ENCODE results near the gene APBB1IP. TPM values are rescaled to one million over a fixed set of nuclear protein-coding genes. Genes with fewer than 3 reads are reported as not detected.
"Not testable (repeated sequence)": the region's sequence is repeated elsewhere in the genome, so short reads cannot be mapped to it uniquely, and the experiment has no call there.

The APBB1IP gene
- total RNA-seq, 2 experiments from 2014 or later = 75.9 to 76.0 TPM

GRCh38 chr10:26490367-26490766 lies 52.2 kb downstream of the APBB1IP start:
- H3K27me3 Mint-ChIP-seq (ENCODE audit: low read depth); POLR2A ChIA-PET; H3K4me3 Mint-ChIP-seq; DNase-seq; H3K9me3 Mint-ChIP-seq (ENCODE audit: insufficient read depth); ATAC-seq; H3K27ac Mint-ChIP-seq: not testable (repeated sequence)
- CTCF ChIA-PET = interaction anchor here (0.8 to 1.6 kb wide), 3 partner anchors 9 to 24 kb away, joined by 3 to 6 read pairs (median 3); no protein-coding TSS in a partner anchor
- H3K4me1 Mint-ChIP-seq (ENCODE audit: low read depth) = peaks cover 41% of the 10 kb centered on the region
- H3K36me3 Mint-ChIP-seq (ENCODE audit: low read depth) = peaks cover 61% of the 10 kb centered on the region

DNA sequence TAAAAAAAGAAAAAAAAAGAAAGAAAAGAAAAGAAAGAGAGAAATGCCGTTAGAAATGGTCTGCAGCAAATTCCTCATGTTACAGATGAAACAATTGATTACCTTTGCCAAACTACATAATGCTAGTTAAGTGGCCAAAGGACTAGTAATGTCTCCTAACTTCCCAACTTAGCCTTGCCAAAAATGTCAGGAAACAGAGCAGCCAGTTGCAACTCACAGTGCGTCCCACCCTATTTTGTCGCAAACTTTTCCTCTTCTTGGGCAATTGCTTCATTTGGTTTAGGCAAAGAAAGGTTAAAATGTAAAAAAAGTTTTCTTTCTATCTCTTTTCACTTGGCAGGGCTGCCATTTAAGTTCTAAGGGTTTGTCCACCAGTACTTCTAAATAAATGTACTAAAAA lies 53.1 kb downstream of the APBB1IP start:
- ATAC-seq (no peak), DNase-seq (no peak)
- Mint-ChIP-seq H3K4me1 (ENCODE audit: low read depth) (peaks cover 38% of the 10 kb centered on the region), H3K27ac (no peak overlapping the region), H3K4me3 (no peak overlapping the region), H3K27me3 (ENCODE audit: low read depth) (no peaks in the 10 kb centered on the region), H3K9me3 (ENCODE audit: insufficient read depth) (no peaks in the 10 kb centered on the region), H3K36me3 (ENCODE audit: low read depth) (peaks cover 61% of the 10 kb centered on the region)
- ChIA-PET CTCF (interaction anchor here (0.8 to 0.9 kb wide), 2 partner anchors 8 to 370 kb away, joined by 3 read pairs; no protein-coding TSS in a partner anchor), POLR2A (no interaction called here)

DNA sequence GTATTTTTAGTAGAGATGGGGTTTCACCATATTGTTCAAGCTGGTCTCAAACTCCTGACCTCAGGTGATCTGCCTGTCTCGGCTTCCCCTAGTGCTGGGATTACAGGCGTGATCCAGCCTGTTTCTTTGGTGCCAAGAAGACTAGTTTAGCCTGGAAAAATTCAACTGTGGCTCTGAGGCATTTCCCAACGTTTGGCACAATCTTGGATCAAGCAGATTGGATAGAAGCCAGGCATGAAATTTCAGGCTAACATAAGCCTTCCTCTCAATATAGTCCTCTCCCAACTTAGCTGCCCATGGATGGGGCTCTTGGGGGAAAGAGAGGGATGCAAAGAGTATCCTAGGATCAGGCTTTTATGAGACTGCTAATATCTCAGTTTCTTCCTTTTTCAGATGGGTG lies 53.8 kb downstream of the APBB1IP start:
- no peak for DNase-seq
- Mint-ChIP-seq H3K27ac (no peak overlapping the region), H3K36me3 (ENCODE audit: low read depth) (peaks cover 66% of the 10 kb centered on the region), H3K9me3 (ENCODE audit: insufficient read depth) (no peaks in the 10 kb centered on the region), H3K4me3 (no peak overlapping the region), H3K27me3 (ENCODE audit: low read depth) (no peaks in the 10 kb centered on the region), H3K4me1 (ENCODE audit: low read depth) (peaks cover 31% of the 10 kb centered on the region)
- ChIA-PET POLR2A (no interaction called here), CTCF (interaction anchor here (0.9 kb wide), 1 partner anchor 370 kb away, joined by 3 read pairs; no protein-coding TSS in a partner anchor)
- no peak for ATAC-seq

- POLR2A ChIA-PET; H3K27me3 Mint-ChIP-seq (ENCODE audit: low read depth): not testable (repeated sequence)
Measured at GRCh38 chr10:26492725-26493124, 54.6 kb downstream of the APBB1IP start.

DNA sequence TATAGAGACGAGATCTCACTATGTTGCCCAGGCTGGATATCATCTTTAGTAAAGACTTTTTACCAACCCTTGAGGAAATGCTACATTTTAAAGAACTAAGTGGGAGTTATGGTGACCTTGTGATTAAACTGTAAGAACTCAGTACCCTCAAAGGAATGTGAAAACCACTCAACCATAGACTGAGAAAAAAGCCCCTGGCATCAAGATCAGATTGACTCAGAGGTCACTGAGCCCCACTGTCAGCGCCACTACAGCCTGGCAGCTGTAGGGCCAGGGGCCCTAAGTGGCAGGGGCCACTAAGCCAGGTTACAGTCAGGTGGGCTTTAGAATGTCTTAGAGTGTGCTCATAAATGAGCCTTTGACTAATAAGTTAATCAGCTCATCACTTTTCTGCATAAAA lies 55.9 kb downstream of the APBB1IP start:
- DNase-seq = no peak
- Mint-ChIP-seq H3K9me3 (ENCODE audit: insufficient read depth) (no peaks in the 10 kb centered on the region), H3K4me3 (no peak overlapping the region), H3K27ac (no peak overlapping the region), H3K36me3 (ENCODE audit: low read depth) (peaks cover 73% of the 10 kb centered on the region), H3K27me3 (ENCODE audit: low read depth) (no peaks in the 10 kb centered on the region), H3K4me1 (ENCODE audit: low read depth) (peaks cover 14% of the 10 kb centered on the region)
- CTCF ChIA-PET = interaction anchor here (0.9 kb wide), 1 partner anchor 44 kb away, joined by 3 read pairs; no protein-coding TSS in a partner anchor
- no peak for ATAC-seq
- POLR2A ChIA-PET = no interaction called here

More at GRCh38 chr10:26492725-26493124, 54.6 kb downstream of the APBB1IP start:
- ATAC-seq; H3K9me3 Mint-ChIP-seq (ENCODE audit: insufficient read depth); H3K27ac Mint-ChIP-seq; H3K4me3 Mint-ChIP-seq; CTCF ChIA-PET; DNase-seq: not testable (repeated sequence)
- peaks cover 23% of the 10 kb centered on the region for H3K4me1 Mint-ChIP-seq (ENCODE audit: low read depth)
- peaks cover 72% of the 10 kb centered on the region for H3K36me3 Mint-ChIP-seq (ENCODE audit: low read depth)

GRCh38 chr10:26499426-26499825 lies 61.3 kb downstream of the APBB1IP start:
- Mint-ChIP-seq H3K27me3 (ENCODE audit: low read depth) (no peaks in the 10 kb centered on the region), H3K27ac (no peak overlapping the region), H3K4me1 (ENCODE audit: low read depth) (peaks cover 12% of the 10 kb centered on the region), H3K9me3 (ENCODE audit: insufficient read depth) (no peaks in the 10 kb centered on the region), H3K36me3 (ENCODE audit: low read depth) (peaks cover 76% of the 10 kb centered on the region), H3K4me3 (no peak overlapping the region)
- ChIA-PET CTCF (interaction anchor here (1.0 to 1.5 kb wide), 2 partner anchors 9 to 164 kb away, joined by 3 read pairs; no protein-coding TSS in a partner anchor), POLR2A (no interaction called here)
- ATAC-seq (no peak), DNase-seq (no peak)

- Mint-ChIP-seq H3K4me3 (no peak overlapping the region), H3K27ac (no peak overlapping the region), H3K36me3 (ENCODE audit: low read depth) (peaks cover 72% of the 10 kb centered on the region), H3K9me3 (ENCODE audit: insufficient read depth) (no peaks in the 10 kb centered on the region), H3K27me3 (ENCODE audit: low read depth) (no peaks in the 10 kb centered on the region), H3K4me1 (ENCODE audit: low read depth) (peaks cover 5% of the 10 kb centered on the region)
- CTCF ChIA-PET = interaction anchor here (1.4 to 2.4 kb wide), 5 partner anchors 13 to 168 kb away, joined by 3 to 12 read pairs (median 5); no protein-coding TSS in a partner anchor
- DNase-seq = no peak
- POLR2A ChIA-PET = no interaction called here
- ATAC-seq = no peak
Measured at GRCh38 chr10:26502986-26503385, 64.8 kb downstream of the APBB1IP start.

- Mint-ChIP-seq H3K27ac (peak overlapping the region; percentile 39), H3K4me1 (ENCODE audit: low read depth) (peaks cover 5% of the 10 kb centered on the region), H3K4me3 (no peak overlapping the region), H3K27me3 (ENCODE audit: low read depth) (no peaks in the 10 kb centered on the region), H3K9me3 (ENCODE audit: insufficient read depth) (no peaks in the 10 kb centered on the region), H3K36me3 (ENCODE audit: low read depth) (peaks cover 71% of the 10 kb centered on the region)
- ChIA-PET CTCF (interaction anchor here (0.8 to 2.4 kb wide), 7 partner anchors 14 to 182 kb away, joined by 3 to 12 read pairs (median 5); no protein-coding TSS in a partner anchor), POLR2A (no interaction called here)
- no peak for ATAC-seq
- DNase-seq = peak; percentile 36
Measured at GRCh38 chr10:26503911-26504310, 65.8 kb downstream of the APBB1IP start.

GRCh38 chr10:26504429-26504828 lies 66.3 kb downstream of the APBB1IP start:
- H3K27me3 Mint-ChIP-seq (ENCODE audit: low read depth); DNase-seq; H3K4me3 Mint-ChIP-seq; POLR2A ChIA-PET; H3K4me1 Mint-ChIP-seq (ENCODE audit: low read depth); H3K9me3 Mint-ChIP-seq (ENCODE audit: insufficient read depth); ATAC-seq; H3K27ac Mint-ChIP-seq: not testable (repeated sequence)
- CTCF ChIA-PET = interaction anchor here (1.4 to 2.4 kb wide), 5 partner anchors 16 to 169 kb away, joined by 3 to 12 read pairs (median 5); no protein-coding TSS in a partner anchor
- peaks cover 75% of the 10 kb centered on the region for H3K36me3 Mint-ChIP-seq (ENCODE audit: low read depth)

- CTCF ChIA-PET = no interaction called here
- POLR2A ChIA-PET = no interaction called here
- H3K27ac Mint-ChIP-seq = peak overlapping the region; percentile 11
- H3K4me1 Mint-ChIP-seq (ENCODE audit: low read depth) = peaks cover 5% of the 10 kb centered on the region
- no peaks in the 10 kb centered on the region for H3K27me3 Mint-ChIP-seq (ENCODE audit: low read depth)
- peaks cover 76% of the 10 kb centered on the region for H3K36me3 Mint-ChIP-seq (ENCODE audit: low read depth)
- no peak for DNase-seq
- no peak overlapping the region for H3K4me3 Mint-ChIP-seq
- H3K9me3 Mint-ChIP-seq (ENCODE audit: insufficient read depth) = no peaks in the 10 kb centered on the region
- no peak for ATAC-seq
Measured at GRCh38 chr10:26505491-26505890, 67.3 kb downstream of the APBB1IP start.

DNA sequence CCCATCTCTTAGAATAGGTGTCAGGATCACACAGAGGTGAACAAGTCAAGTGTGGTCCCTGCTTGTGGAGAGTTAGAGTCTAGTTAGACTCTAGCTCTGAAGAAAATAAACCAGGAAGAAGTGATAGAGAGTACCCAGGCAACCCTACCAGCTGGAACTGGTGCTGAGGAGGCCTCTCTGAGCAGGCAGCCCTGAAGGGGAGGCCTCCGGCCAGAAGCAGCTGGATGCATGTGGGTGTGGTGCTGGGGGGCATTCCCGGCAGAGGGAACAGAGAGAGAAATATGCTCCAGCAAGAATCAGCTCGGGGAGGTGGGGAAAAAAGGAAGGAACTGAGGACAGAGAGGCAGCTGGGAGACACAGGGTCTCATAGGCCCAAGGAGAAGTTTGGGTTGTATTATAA lies 68.6 kb downstream of the APBB1IP start:
- no peaks in the 10 kb centered on the region for H3K9me3 Mint-ChIP-seq (ENCODE audit: insufficient read depth)
- CTCF ChIA-PET = no interaction called here
- H3K4me1 Mint-ChIP-seq (ENCODE audit: low read depth) = peaks cover 5% of the 10 kb centered on the region
- ATAC-seq (no peak), DNase-seq (no peak)
- H3K4me3 Mint-ChIP-seq = no peak overlapping the region
- peak overlapping the region; percentile 40 for H3K27ac Mint-ChIP-seq
- peaks cover 76% of the 10 kb centered on the region for H3K36me3 Mint-ChIP-seq (ENCODE audit: low read depth)
- no peaks in the 10 kb centered on the region for H3K27me3 Mint-ChIP-seq (ENCODE audit: low read depth)
- POLR2A ChIA-PET = no interaction called here

- peaks cover 78% of the 10 kb centered on the region for H3K36me3 Mint-ChIP-seq (ENCODE audit: low read depth)
- H3K4me1 Mint-ChIP-seq (ENCODE audit: low read depth) = peaks cover 5% of the 10 kb centered on the region
- H3K9me3 Mint-ChIP-seq (ENCODE audit: insufficient read depth) = no peaks in the 10 kb centered on the region
- H3K27ac Mint-ChIP-seq = peak overlapping the region; percentile 54
- ChIA-PET CTCF (no interaction called here), POLR2A (no interaction called here)
- H3K27me3 Mint-ChIP-seq (ENCODE audit: low read depth) = no peaks in the 10 kb centered on the region
- ATAC-seq (no peak), DNase-seq (no peak)
- no peak overlapping the region for H3K4me3 Mint-ChIP-seq
Measured at GRCh38 chr10:26507441-26507840, 69.3 kb downstream of the APBB1IP start.

GRCh38 chr10:26508016-26508415 lies 69.9 kb downstream of the APBB1IP start:
- ChIA-PET POLR2A (no interaction called here), CTCF (no interaction called here)
- ATAC-seq = no peak
- no peak for DNase-seq
- Mint-ChIP-seq H3K27ac (no peak overlapping the region), H3K36me3 (ENCODE audit: low read depth) (peaks cover 78% of the 10 kb centered on the region), H3K27me3 (ENCODE audit: low read depth) (no peaks in the 10 kb centered on the region), H3K9me3 (ENCODE audit: insufficient read depth) (no peaks in the 10 kb centered on the region), H3K4me3 (no peak overlapping the region), H3K4me1 (ENCODE audit: low read depth) (peaks cover 3% of the 10 kb centered on the region)

Data from activated CD8-positive, alpha-beta T cell treated with anti-CD3 and anti-CD28 coated beads, Interleukin-2, amount 10 ng/mL, durations not matched to agents 7 days and 5 days (primary cell).